Femur (tissue), 1 donor: ENCODE measurements around the gene CACNA2D1.
A peak's percentile ranks its signal among the peaks of the same experiment; 100 is the strongest.

ENCODE experiments used
- DNase-seq: peaks from one replicate; pipeline ENCODE4 v3.0.0-alpha.2; 2017

Gene CACNA2D1

DNA sequence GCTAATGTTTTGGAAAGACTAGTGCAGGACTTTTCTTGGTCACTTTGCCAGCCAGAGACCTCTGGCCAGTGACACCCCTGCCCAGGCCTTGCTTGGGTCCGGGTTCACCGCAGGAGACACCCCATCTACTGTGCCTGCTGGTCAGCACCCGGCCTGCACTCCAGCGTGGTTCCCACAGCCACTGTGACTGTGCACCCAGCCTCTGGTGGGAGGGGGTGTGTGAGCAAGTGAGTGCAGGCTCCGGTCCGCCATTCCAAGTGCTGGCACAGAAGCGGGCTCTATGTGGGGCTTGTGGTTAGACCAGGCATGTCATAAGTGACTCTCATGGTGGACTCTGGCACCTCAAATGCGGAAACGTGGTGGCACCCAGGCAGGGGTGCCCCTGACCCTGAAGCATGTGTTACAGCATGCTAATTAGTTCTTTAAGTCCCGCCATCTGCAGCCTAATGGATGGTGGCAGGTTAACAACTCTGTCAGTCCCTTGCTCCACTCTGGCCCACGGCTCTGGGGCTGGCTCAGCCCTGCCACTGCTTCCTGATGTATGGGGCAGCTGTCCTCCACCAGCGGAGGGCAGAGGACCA lies 361.8 kb downstream of the CACNA2D1 start:
- DNase-seq = no peak

DNA sequence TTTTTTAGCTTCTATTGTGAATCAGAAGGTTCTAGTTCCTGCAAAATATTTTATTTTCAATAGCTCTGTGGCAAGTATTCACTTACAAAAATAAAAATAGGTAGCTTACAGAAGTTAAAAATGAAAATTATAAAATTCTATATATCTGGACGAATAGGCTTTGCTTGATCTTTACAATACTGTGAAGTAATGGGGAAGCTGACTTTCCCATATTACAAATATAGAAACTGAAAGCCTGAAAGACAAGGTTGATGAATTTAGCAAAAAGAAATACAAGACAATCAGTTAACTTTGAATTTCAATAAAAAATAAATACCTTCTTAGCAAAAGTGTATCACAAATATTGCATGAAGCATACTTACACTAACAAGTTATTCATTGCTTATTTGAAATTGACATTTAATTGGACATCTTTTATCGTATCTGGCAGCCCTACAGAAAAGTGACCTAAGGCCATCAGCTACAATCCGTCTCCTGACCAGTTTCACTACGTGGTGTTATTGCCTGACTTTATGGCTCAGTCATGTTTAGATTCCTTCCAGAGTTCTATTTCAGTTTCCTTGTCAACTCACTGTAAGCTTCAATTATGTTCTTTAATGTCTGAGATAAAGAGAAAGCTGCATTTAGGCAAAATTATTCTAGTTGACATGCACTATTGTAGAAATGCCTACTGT lies 363.2 kb downstream of the CACNA2D1 start:
- no peak for DNase-seq

DNA sequence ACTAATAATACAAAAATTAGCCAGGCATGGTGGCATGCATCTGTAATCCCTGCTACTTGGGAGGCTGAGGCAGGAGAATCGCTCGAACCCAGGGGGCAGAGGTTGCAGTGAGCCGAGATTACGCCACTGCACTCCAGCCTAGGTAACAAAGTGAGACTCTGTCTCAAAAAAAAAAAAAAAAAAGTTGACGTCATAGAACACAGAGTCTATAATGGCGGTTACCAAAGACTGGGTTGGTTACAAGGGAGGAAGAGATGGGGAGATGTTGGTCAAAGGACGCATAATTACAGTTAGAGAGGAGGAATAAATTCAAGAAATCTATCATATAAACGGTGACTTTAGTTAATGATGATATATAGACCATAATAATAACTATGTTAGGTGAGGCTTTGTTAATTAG lies 364.1 kb downstream of the CACNA2D1 start:
- DNase-seq = no peak

DNA sequence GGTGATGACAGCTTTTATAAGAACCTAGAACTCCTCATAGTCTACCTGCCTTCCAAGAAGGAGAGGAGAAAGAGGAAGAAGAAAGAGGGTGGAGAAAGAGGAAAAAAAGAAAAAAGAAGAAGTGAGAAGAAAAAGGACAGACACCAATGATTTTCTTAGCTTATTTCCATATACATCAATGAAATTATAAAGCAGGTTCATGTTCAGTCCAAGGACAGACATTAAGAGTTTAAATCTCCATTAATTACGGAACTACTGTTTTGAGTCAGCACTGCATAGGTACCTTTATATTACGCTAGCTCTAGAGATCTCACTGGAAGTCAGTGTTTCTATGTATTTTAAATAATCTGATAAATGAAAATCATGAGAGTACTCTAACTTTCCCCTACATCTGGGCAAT lies 364.8 kb downstream of the CACNA2D1 start:
- DNase-seq = no peak

DNA sequence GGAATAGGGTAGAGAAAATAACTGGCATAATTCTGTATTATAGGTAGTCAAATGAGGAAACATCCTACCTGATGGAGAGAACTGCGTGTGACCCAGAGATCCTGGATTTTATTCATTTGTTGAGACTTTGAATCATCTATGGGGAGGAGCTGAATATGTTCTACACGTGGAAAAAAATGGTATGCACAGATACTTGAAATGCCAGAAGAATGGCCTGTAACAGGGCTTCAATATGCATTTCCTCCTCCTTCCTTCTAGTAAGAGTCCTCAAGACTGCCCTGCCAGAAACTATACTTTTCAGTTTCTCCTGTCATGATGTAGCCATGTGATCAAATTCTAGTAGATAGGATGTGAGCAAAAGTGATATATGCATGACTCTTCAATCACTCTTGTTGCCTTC lies 372.1 kb downstream of the CACNA2D1 start:
- no peak for DNase-seq

DNA sequence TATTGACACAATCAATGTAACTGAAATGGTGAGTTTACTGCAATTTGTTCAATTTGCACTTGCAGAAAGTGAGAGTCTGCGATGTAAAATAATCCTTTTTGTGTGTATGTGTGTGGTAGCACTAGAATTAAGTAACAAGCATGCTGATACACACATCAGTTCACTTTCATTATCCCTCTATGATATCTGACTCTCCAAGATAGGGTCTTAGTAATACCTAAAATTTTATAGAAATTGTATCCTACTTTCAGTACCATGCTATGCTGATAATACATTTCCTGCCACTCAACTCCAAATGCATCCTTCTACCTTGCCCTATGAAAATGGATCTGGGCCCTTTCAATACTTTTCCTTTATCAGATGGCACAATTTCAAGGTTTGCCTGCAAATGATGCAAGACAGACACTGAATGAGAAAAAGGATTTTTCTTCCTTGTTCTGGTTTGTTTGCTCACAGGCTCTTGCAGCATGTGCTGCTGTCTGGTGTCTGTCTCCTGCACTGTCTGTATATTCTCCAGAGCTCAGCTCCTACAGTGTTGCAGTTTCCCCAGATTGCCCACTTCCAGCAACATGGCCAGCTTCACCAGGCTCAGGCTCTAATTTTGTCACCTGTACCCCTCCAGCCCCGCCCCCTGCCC lies 375.8 kb downstream of the CACNA2D1 start:
- no peak for DNase-seq

DNA sequence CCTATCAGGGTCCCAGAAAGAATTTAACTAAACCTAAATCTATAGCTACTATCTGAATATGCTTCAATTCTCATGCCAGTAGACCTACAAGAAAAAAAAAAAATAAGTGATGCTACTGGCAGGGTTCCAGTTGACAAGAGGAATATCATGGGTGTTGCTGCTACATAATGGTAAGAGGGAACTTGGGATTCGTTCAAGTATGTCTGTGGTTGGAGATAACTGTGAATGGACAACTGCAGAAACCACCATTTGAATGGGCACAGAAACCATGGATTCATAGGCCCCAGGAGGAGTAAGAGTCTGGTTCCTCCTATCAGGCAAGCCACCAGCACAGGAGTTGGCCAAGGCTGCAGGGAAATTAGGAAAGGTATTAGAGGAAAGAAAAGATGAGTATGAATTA lies 386.1 kb downstream of the CACNA2D1 start:
- no peak for DNase-seq

DNA sequence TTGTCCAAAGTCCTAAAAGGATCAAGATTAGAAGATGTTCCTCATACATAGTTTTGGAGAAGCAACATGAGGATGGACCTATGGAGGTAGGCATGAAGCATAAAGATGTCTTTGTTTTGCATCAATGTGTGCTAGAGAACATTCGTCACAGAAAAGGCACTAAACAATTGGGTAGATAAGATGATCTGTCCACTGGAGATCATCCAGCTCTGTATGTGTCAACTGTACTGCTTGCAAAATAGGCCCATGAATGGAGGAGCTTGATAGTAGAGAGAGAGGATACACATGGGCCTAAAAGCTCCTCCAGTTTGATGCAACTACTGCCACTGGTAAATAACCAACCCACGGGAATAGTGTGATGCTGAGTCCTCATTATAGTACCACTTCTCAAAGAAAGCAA lies 387.3 kb downstream of the CACNA2D1 start:
- no peak for DNase-seq

DNA sequence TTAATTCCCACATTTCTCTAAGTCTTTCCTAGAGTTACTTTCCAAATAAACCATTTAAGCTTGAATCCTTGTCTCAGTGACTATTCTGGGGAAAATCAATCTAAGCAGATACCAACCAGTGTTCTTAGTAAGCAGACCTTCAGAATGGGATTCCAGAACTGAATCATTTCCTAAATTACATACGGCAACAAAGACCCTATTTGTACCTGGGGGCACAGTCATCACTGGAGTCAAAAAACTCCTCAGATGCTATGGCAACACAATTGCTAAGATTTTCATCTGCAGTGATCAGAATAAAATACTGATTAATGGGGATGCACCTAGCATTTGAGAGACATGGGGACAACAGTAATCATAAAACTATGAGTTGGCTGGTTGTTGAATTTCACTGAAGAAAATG lies 389.0 kb downstream of the CACNA2D1 start:
- no peak for DNase-seq

DNA sequence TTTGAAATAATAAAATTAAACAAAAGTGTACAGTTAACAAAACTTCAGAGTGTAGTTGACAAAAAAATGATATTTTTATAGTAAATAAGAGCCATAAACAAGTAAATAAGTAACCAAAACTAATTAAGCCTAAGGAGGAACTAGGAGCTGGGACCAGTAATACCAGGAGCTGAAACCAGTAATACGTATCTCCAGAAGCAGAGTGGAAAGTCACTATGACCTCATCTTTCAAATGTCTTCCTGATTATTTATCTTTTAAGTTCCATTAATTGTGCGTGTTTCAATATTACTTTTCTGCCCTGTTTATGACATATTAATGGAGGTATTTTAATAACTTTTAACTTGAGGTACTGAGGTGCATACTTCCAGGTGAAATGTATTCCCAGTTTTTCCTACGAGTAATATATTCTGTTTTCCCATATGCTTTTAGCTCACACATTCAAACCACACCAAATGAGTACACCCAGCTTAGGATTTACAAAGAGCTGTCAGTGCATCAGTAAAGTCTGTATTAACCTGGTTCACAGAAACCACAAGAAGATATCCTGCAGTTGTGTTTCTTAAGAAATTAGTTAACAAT lies 390.0 kb downstream of the CACNA2D1 start:
- DNase-seq = no peak

DNA sequence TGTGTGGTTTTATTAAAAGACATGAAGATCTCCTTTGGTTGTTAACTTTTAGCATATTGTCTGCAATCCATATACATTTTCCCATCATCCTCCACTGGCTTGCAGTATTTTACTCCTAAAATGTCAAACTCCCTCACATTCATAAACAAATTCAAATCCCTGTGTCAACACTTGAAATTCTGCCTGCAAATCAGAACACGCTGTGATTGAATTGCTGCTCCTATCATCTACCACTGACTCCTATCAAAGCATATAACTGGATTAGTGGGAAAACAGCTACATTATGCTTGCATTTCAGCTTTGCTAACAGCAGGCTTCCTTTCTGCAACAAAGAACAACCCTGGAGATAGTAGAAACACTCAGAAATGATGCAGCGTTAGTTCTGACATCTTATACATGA lies 392.0 kb downstream of the CACNA2D1 start:
- no peak for DNase-seq

DNA sequence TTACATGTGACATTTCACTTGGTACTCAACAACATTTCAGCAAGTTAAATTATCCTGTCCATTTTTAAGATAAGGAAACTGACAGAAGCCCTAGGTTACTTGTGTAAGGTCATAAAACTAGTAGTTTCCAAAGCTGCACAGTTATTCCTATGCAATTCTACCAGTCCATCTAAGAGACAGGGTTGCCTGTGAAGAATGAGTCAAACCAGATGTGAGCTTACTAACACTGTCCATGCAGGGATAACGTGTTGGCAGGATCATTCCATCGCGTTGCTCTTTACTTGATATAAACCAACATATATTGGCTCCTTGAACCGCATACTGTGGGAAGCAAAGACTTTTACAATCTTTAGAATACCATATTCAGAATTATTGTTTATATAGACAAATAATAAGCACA lies 392.8 kb downstream of the CACNA2D1 start:
- DNase-seq = no peak

DNA sequence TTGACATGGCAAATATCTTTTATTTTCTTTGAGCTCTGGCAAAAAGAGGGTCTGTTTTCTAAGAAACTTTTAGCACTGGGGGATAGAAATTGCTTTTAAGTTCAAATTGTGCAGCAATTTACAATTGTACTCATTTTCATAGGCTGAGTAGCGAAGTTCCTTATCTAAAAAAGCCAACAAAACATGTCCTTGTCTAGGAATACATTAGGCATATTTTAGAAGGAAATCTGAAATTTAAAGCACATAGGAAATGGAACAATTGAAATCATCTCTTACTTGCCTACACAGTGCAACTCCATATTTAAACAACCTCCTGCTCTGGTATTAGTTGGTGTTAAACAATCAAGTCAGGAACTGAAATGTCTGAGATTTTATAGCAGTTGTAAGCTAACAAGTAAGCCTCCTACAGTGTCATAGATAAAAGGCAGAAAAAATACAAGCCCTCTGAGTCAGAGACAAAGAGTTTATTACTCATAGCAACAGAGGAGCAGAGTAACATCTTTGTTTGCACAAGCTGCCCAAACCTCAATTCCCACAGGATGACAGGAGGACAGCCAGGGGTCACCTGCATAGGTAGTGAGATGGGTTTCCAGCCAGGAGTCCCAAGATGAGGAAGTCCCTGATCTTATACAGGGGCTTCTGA lies 393.6 kb downstream of the CACNA2D1 start:
- DNase-seq = no peak

DNA sequence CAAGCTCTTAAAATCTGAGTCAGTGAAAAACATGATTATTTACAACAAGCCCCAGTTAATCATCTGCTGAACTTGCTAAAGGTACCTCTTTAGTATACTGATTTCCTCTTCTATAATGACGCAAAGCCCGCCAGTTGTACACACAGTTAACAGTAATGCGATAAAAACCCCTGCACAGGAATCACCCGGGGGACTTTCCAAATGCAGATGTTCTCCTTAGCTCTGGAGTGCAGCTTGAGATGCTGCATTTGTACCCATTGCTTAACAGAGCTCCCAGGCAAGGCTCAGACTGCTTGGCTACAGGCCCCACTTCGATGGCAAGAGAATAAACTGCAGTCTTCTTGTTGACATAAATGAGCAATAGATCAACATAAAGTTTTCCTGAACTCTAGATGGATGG lies 394.1 kb downstream of the CACNA2D1 start:
- DNase-seq = no peak

DNA sequence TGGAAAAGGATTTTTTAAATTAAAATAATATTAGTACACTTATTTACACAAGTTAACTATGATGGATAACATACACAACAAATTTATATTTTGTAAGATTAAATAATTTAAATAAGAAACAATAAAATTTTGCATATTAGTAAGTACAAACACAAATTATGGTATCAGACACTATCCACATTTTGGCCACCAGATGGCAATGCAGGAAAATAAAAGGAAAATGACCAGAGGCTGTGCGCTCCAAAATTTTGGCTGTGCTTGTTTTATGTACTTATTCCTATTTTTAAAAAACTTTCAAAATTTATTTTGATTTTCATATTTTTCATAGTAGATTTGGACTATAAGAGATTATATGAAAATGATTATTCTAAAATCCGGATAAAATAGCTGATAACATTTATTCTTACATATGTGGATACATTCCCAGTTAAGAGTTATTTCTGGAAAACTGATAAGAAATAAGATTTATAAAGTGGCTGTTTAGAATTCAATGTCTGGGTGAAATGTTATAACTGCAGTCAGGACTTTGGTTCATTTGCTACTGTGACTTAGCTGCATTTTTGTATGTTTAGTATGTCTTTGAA lies 399.0 kb downstream of the CACNA2D1 start:
- DNase-seq = peak; percentile 49

DNA sequence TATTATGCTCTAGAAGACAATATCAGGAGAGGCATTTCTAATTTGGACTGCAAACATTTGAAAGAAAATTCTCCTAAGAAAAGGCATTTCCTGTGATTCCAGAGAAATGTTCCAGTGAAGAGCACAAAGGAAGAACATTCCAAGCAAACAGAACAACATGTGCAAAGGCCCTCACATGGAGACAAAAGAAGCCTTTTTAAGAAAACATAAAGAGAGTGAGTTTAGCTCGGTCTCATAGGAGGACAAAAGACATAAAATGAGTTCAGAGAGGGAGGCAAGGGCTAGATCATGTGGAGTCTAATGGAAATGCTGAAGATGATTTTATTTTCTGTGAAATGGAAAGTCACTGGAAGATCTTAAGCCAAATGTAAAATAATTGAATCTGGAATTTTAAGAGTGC lies 404.0 kb downstream of the CACNA2D1 start:
- no peak for DNase-seq

DNA sequence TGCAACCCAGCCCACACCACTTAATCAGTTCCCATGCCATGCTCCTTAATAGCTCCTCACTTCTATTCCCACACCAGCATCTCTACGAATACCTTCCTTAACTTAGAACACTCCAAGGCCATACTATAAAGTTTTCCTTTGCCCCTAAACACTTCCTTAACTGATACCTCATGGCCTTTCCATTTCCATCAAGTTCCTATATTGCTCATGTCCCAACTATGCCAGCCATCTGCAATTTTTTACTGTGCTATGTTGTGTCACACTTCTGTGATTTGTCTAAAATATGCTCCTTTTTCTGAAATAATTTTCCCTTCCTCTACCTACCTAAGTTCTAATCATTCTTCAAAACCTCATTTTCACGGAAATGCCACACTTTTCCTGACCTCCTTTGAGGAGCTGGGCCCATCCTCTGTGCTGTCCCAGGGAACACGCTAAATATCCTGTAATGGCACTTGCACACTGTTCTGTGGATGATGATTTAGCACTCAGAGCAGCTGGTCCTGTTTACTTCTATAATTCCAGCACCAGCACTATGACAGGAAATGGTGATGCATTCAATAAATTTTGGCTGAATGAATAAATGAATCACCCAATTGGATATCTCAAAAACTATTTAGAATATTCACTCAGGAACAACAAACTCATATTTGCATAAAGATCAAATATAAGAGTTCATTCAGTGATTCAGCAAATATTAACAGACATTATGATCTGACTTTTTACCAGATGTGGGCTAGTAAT lies 407.3 kb downstream of the CACNA2D1 start:
- DNase-seq = no peak

DNA sequence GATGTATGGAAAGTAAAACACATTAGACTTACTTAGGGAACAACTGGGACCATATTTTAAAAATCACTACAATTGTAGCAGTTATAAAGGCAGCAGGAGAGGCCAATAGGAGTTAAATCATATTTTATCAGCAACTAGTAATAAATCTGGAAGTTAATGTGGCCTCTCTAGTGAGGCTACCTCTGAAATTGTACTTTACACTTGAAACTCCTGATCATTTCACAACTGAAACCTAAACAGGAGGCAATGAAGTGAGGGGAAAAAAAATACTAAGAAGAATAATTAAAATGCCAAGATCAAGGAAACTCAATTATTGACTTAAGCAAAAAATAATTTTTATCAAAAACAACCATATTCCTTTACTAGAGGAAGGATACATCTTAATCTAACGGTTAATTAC lies 408.1 kb downstream of the CACNA2D1 start:
- no peak for DNase-seq

DNA sequence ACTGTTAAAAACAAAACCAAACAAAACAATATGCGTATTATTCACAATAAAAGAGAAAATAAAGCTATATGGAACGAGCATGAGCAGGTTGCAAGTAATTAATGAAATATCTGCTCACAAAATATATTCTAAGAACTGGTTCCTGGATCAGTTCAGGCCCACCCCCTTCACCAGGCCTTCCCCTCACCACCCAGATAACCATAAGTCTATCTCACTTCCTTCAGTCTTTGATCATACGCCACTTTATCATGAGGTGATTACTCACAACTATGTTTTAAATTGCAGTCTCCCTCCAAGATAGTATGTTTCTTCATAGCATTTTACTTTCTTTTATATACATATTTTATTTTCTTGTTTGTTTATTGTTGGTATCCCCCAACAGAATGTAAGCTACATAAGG lies 410.7 kb downstream of the CACNA2D1 start:
- no peak for DNase-seq

DNA sequence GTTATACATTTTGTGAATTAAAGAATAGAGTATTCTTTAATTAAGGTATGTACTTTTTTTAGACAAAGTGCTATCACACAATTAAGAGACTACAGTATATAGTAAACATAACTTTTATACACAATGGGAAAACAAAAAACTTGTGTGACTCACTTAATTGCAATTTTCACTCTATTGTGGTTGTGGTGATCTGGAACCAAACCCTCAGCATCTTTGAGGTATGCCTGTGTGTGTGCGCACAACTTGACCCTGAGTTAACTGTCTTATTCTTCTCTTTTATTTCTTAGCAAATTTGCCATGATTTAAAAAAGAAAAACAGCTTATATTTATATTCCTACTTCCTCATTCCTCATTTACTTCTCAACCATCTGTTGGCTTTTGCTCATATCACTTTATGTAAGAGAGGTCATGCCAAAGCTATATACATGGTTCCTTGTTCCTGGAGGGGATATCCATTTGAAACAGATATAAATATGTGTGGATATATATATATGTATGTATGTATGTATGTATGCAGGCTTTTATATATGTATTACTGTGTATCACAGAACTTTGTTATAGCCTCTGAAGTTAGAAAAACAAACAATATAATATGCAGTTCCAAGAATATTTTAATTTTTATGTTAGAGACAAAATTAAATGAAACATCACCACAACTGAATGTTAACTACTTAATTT lies 414.2 kb downstream of the CACNA2D1 start:
- no peak for DNase-seq

DNA sequence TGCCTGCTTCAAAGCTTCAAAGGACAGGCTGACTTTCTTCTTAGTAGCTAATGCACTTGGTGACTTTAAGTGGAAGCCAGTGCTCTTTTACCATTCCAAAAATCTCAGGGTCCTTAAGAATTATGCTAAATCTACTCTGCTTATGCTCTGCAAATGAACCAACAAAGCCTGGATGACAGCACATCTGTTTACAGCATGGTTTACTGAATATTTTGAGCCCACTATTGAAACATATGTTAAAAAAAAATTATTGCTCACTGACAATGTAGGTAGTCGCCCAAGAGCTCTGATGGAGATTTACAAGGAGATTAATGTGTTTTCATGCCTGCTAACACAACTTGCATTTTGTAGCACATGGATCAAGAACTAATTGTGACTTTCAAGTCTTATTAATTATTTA lies 415.5 kb downstream of the CACNA2D1 start:
- DNase-seq = no peak

DNA sequence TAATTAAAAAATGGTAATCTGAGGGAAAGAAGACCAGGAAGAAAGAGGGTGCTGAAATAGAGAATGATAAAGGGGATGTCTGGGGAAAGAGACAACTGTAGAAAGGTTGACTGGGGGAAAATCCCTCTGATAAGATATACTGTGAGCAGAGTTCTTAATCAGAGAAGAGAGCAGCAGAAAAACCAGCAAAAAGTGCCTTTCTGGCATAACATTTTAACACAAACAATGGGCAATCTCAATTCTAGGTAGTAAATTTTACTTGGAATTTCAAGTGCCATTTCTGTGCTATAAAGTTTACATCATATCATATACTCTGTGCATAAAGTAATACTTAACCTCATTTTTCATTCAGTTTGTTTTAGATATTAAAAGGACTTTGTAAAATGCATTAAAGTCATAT lies 421.9 kb downstream of the CACNA2D1 start:
- DNase-seq = no peak
